SIG-M5 treated with dmso at 0.1 percent for 504 hours (cell line): ENCODE data around the gene IFT52.
A peak's percentile ranks its signal among the peaks of the same experiment; 100 is the strongest.

ENCODE experiments used
- DNase-seq: peaks from one replicate; lab custom pipeline; 2025; ENCODE audit not compliant: unreplicated experiment; lab: John Stamatoyannopoulos, UW

The IFT52 gene, protein sequence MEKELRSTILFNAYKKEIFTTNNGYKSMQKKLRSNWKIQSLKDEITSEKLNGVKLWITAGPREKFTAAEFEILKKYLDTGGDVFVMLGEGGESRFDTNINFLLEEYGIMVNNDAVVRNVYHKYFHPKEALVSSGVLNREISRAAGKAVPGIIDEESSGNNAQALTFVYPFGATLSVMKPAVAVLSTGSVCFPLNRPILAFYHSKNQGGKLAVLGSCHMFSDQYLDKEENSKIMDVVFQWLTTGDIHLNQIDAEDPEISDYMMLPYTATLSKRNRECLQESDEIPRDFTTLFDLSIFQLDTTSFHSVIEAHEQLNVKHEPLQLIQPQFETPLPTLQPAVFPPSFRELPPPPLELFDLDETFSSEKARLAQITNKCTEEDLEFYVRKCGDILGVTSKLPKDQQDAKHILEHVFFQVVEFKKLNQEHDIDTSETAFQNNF

GRCh38 chr20:43590392-43591303, at the start of gene IFT52:
Gene IFT52 (plus strand): TSS chr20:43590937. CDS start chr20:43594699, 3,762 bp downstream.
- peak; percentile 91 for DNase-seq

- DNase-seq, result no peak
Measured at GRCh38 chr20:43541214-43541613, 49.5 kb upstream of the IFT52 start.

GRCh38 chr20:43542161-43542560, 48.6 kb upstream of the IFT52 start:
- no peak for DNase-seq

- DNase-seq, result no peak
Measured at GRCh38 chr20:43542674-43543073, 48.1 kb upstream of the IFT52 start.

- no peak for DNase-seq
Measured at GRCh38 chr20:43543138-43543537, 47.6 kb upstream of the IFT52 start.

DNA sequence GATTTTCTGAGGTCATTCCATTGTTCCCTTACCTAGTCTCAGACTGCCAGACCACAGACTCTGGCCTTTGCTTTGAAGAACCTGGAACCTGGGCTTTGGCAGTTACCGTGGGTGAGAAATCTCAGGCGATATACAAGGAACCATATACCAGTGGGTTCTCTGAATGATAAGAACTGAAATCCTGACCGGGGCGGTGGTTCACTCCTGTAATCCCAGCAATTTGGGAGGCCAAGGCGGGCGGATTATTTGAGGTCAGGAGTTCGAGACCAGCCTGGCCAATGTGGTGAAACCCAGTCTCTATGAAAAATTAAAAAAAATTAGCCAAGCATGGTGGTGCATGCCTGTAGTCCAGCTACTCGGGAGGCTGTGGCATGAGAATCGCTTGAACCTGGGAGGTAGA, 46.2 kb upstream of the IFT52 start:
- DNase-seq, result no peak

- DNase-seq, result no peak
Measured at GRCh38 chr20:43545837-43546578, 44.7 kb upstream of the IFT52 start.

GRCh38 chr20:43548273-43548880, 42.4 kb upstream of the IFT52 start:
- DNase-seq, result no peak

DNA sequence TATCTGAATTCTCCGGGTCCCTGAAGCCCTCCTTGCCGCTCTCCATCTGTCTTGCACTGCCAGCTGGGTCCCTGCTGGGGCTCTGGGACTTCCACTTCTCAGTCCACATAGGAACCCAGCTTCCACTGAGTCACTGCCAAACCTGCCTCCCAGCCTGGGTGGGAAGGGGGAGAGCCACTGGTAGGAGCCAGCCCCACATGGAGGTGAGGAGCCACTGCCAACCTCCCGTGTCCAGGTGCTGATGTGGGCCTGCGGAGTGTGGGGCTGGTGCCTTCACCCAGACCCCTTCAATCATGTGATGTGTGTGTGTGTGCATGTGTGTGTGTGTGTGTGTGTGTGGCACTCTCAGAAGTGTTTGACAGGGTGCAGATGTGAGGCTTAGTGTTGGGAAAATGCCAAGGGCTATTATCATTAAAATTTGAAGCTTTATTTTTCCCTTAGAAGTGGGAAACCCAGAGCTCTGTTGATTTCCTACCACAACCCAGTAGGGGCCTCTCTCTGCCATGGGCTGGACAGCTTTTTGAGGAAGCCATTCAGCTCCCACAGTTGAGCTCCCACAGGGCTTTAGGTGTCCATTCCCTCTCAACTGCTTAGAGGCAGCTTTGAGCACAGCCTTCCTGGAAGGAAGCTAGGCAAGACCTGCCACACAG, 41.2 kb upstream of the IFT52 start:
- no peak for DNase-seq

DNA sequence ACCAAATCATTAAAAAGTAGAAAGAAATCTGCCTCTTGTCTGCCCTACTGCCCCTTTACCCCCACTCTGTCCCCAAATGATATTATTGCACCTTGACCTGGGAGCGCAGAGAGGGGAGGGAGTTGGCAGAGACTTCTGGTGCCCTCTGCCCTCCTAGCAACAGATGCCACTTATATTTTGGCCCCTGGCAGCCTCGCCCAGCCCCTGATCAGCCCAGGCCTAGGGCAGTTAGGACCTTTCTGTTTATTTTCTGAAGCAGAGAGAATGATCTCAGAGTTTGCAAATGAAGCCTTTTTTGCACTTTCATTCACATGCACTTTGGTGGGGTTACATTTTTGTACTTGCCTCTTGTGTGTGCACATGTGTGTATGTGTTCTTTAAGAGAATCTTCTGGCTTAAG, 40.3 kb upstream of the IFT52 start:
- DNase-seq, result no peak

- no peak for DNase-seq
Measured at GRCh38 chr20:43554369-43554768, 36.4 kb upstream of the IFT52 start.

- no peak for DNase-seq
Measured at GRCh38 chr20:43558412-43559146, 32.2 kb upstream of the IFT52 start, which contains the start of gene SGK2. Gene SGK2 (plus strand): TSS chr20:43559027. CDS start chr20:43566496, 7,469 bp downstream.

DNA sequence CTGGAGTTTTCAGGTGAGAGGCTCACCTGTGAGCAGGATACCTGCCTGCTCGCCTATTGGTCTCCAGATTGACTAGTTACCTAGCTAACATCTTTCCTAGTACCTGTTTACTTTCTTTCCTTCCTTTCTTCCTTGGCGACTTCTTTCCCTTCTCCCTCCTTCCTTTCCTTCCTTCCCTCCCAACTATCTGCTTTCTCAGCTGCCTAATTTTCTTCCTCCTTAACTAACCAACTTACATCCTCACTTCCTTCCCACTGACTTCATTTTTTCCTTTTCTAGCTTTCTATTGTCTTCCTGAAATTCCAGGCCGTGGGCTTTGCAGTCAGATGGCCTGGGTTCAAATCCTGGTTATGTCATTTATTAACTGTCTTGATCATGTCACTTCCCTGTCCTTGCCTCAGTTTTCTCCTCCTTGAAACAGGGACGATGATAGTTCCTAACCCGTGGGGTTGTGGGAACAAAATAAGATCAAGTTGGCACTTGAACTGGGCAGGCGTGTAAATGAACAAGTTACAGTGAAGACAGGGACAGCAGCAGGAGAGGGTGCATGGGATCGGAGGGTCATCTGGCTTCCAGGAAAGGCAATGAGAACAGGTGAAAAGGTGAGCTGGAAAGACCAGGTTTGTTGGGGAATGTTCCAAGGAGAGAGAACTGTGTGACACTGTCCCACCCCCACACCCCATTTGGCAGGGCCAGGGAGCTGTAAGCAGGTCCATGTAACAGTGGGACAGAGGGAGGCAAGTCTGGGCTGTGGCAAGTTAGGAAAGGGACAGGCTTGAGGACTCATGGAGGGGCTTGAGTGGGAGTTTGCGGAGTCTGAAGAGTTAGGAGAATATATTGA, 31.4 kb upstream of the IFT52 start:
- DNase-seq, result no peak

GRCh38 chr20:43560974-43561373, 29.8 kb upstream of the IFT52 start:
- DNase-seq, result no peak

- DNase-seq, result no peak
Measured at GRCh38 chr20:43563429-43563828, 27.3 kb upstream of the IFT52 start.

- no peak for DNase-seq
Measured at GRCh38 chr20:43563991-43564390, 26.7 kb upstream of the IFT52 start.

- DNase-seq, result no peak
Measured at GRCh38 chr20:43564455-43564854, 26.3 kb upstream of the IFT52 start.

DNA sequence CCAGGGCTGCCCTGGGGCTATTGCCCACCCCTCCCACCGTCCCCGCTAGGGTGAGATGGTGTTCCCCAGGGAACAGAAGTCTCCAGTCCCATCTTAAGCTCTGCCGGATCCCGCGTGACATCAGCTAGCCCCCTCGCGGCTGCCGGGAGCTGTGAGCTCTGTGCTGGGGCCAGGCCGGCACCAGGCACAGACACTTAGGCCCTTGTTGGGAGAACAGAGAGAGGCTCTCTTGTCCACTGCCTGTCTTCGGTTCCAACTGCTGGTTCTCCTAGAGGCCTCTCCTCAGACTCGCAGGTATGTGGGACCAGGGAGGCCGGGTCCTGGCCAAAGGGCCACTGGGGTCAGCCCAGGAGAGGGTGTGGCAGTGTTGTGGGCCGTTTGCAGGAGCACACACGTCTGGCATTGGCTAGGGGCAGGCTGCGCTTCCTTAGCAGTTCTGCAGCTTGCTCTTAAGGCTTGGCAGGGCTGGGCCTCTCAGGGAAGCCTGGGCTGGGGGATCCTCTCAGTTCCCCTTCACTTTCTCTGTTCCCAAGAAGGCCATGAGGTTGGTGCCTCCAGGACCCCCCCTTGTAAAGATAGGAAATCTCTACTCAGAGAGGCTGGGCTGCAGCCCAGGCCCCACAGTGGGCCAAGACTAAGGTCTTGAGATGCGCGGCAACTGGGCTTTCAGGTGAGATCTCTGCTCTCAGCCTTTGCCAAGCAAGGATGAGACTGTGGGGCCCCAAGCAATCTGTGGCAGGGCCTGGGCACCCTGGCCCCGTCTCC, 25.6 kb upstream of the IFT52 start:
- no peak for DNase-seq
